Thoracic aorta (tissue), 2 donors: ENCODE data around the gene ERCC6. TPM values are rescaled to one million over a fixed set of nuclear protein-coding genes. Genes with fewer than 3 reads are reported as not detected.

ENCODE experiments used
- ATAC-seq: fragments of 150-250 bp; one replicate; pipeline ENCODE4 v1.8.0; 2017; ENCODE audit warnings: low read depth; ENCODE audit not compliant: insufficient number of reproducible peaks, low FRiP score
- DNase-seq: peaks from one replicate; pipeline ENCODE4 v3.0.0-alpha.2; 2020; ENCODE audit warnings: low spot score
- H3K27ac ChIP-seq, 2 donors: fragments of 200-600 bp; sonication (generic); 1 replicate in 1 of 2; 2 replicates in 1 of 2; pipeline ENCODE4 v1.5.1; 2016; ENCODE audit warnings: mild to moderate bottlenecking in 2 of 2, moderate library complexity in 2 of 2
- H3K27me3 ChIP-seq: fragments of 200-600 bp; sonication (generic); replicated peaks from 2 replicates; pipeline ENCODE4 v1.6.0; 2016; ENCODE audit warnings: mild to moderate bottlenecking; ENCODE audit not compliant: insufficient read depth
- H3K36me3 ChIP-seq: fragments of 200-600 bp; sonication (generic); one replicate; pipeline ENCODE4 v1.5.1; 2016
- H3K4me1 ChIP-seq, 2 donors: fragments of 200-600 bp; sonication (generic); 1 replicate in 1 of 2; 2 replicates in 1 of 2; pipeline versions ENCODE4 v1.5.1 to v1.6.0; 2016; ENCODE audit warnings: low read depth in 2 of 2, mild to moderate bottlenecking in 1 of 2; ENCODE audit not compliant: control insufficient read depth in 1 of 2
- H3K4me3 ChIP-seq: fragments of 200-600 bp; sonication (generic); 2 replicates; pipeline ENCODE4 v1.5.1; 2016; ENCODE audit warnings: mild to moderate bottlenecking
- H3K9me3 ChIP-seq: fragments of 200-600 bp; sonication (generic); 2 replicates; pipeline ENCODE4 v1.5.1; 2016
- CTCF ChIP-seq: fragments of 200-600 bp; sonication (generic); IDR thresholded peaks from one replicate; pipeline ENCODE4 v1.5.1; 2019; ENCODE audit warnings: antibody characterized with exemption
- total RNA-seq, 2 donors: library from RNA; depleted of rRNA; stranded (reverse); fragments of >200 nt; gene quantifications; one replicate each; pipeline versions ENCODE4 v1.1.0 to v1.2.3, GENCODE V29; 2016

Gene ERCC6
- total RNA-seq, 2 donors from 2014 or later: 37.7 to 50.4 TPM

- no peak for TF ChIP-seq CTCF
- peaks cover 50% of the 10 kb centered on the region for H3K36me3 ChIP-seq
- no peaks in the 10 kb centered on the region for H3K9me3 ChIP-seq
- no peak for ATAC-seq
- DNase-seq: no peak
- H3K4me1 ChIP-seq: no peaks in the 10 kb centered on the region
- no peak overlapping the region for H3K4me3 ChIP-seq
- no peaks in the 10 kb centered on the region for H3K27me3 ChIP-seq
- H3K27ac ChIP-seq: no peak overlapping the region
Observed at GRCh38 chr10:49465736-49466135, 73.2 kb downstream of the ERCC6 start.

Other genes with a start within 250 kb of the ERCC6 start
- gene C10orf71, start 240.0 kb downstream of the ERCC6 start, total RNA-seq: under 1 TPM in 1 of 2 donors, not detected in 1; 0.14 TPM
- not detected for gene DRGX, start 143.0 kb downstream of the ERCC6 start, total RNA-seq
- gene SLC18A3, start 71.2 kb upstream of the ERCC6 start, total RNA-seq: not detected
- not detected for gene CHAT, start 74.9 kb upstream of the ERCC6 start, total RNA-seq
- not detected for gene C10orf53, start 140.5 kb upstream of the ERCC6 start, total RNA-seq
- gene OGDHL, start 223.2 kb upstream of the ERCC6 start, total RNA-seq: not detected